ENCODE measurements around the gene TTLL9.

The TTLL9 gene

GRCh38 chr20:31943052-31943471 is 72.6 kb downstream of the TTLL9 start:
- peak in 28 of 51 donors; percentile 0 to 60 (median 24) for DNase-seq

DNA sequence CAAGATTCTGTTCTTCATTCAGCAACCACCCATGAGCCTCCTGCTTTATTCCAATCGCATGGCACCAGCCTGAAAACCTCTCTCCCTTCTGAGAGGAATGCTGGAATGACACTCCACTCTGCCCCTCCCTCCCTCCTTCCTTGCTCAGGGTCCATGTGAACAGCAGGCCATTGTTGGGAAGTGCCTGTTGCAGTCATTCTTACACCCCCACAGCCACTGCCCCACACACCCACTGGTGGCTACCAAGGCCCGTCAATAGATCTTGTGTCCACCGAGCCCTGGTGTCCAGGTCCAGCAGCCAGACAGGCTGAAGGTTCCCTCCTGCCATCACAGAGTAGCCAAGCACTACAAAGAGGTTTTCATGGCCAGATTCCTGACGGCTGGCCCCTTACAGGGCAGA is 74.9 kb downstream of the TTLL9 start:
- DNase-seq: no peak

GRCh38 chr20:31945785-31946184 is 75.4 kb downstream of the TTLL9 start:
- DNase-seq: peak in 13 of 51 donors; percentile 1 to 20 (median 7)

DNA sequence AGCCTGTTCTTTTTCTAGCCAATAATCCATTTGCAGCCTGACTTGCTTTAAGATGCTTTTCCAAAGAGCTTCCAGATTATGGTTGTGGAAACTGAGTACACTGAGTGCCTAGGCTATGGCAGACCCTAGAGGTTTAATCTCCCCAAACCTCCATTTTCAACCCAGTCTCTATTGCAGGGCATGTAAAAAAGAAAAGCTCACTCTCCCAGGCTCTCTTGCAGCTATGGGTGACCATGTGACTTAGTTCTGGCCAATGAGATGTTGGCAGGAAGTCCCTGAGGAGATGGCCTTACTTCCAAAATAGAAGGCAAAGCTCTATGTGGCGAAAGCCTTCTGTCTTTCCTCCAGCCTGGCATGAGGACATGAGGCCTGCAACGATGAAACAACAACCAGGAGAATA is 77.6 kb downstream of the TTLL9 start:
- no peak for DNase-seq

DNA sequence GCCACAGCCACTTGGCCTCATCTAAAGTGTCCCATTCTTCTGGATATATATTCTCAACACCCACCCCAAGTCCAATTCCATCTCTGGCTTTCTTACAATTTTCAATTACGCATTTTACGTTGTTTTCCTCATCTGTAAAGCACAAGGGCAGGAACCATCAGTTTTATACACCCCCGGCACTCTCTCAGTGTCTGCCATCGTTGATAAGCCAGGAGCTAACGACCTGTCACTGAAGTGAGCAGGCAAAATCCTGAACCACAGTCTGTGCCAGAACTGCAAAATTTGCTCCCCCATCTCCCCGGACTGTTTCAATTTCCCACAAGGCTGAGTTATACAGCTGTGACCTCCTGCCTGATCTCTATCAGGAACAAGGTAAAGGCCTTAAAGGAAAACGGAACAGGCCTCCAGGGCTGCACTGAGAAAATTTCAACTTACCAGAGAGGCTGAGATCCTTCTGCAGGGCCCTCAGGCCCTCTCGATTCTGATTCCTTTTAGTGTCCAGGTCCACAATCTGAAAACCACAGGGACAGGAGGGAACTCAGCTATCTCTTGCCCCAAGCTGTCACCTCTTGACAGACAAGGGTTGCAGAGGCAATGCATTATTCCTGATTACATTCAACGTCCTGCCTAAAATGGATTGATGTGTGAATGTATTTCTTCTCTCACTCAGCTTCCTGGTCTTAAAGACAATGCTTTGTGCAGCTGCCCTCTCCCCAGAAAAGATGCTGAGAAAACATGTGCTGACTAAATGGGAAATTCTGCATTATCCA is 79.6 kb downstream of the TTLL9 start:
- no peak for DNase-seq

GRCh38 chr20:31951203-31951529 is 80.7 kb downstream of the TTLL9 start:
- no peak for DNase-seq

DNA sequence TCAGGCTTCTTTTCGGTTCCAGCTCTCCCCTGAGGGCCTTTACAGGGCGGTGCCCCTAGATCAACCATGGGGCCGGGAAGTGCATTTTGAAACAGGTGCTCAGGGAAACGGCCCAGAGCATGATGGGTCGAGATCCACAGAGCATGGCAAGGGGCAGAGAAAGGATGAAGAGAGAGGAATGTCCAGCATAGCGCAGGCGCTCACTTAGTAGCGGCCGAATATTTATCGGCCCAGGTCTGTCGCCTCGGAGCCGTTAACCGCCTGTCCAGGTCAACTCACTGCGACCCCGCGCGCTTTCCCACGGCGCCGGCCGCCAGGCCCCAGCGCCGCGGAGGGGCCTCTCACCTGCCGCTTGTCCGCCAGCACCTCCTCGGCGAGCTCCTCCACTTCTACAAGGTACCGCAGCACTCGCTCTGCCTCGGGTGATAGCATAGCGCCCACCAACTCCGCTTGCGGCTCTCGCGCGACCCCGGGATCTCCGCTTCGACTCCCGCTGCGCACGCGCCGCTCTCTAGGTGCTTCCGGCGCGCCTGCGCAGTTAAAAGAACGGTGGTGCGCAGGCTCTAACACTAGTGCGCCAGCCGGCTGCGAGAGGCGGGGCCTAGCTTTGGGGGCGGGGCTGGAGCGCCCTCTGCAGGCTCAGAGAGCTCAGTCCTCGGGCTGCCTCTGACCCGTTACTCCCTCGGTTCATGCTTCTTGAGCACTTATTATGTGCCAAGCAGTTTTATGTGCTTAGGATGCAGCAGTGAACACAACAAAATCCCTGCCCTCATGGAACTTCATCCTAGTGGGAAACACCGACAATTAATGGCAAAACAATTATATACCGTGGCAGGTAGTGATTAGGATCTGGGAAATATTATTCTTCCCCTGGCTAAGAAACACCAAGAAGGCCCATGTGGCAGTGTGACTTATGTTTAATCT is 81.4 kb downstream of the TTLL9 start, which contains the start of gene PDRG1:
Gene PDRG1, minus strand, starts transcription at position 517 of the 924 bp plus-strand sequence. Its CDS starts 85 bp downstream, at position 432.
- DNase-seq: peak; percentile 35 to 95 (median 83)

- DNase-seq: no peak
Measured at GRCh38 chr20:31953556-31954148, 83.2 kb downstream of the TTLL9 start.

GRCh38 chr20:31954500-31954899 is 84.1 kb downstream of the TTLL9 start:
- DNase-seq: no peak

DNA sequence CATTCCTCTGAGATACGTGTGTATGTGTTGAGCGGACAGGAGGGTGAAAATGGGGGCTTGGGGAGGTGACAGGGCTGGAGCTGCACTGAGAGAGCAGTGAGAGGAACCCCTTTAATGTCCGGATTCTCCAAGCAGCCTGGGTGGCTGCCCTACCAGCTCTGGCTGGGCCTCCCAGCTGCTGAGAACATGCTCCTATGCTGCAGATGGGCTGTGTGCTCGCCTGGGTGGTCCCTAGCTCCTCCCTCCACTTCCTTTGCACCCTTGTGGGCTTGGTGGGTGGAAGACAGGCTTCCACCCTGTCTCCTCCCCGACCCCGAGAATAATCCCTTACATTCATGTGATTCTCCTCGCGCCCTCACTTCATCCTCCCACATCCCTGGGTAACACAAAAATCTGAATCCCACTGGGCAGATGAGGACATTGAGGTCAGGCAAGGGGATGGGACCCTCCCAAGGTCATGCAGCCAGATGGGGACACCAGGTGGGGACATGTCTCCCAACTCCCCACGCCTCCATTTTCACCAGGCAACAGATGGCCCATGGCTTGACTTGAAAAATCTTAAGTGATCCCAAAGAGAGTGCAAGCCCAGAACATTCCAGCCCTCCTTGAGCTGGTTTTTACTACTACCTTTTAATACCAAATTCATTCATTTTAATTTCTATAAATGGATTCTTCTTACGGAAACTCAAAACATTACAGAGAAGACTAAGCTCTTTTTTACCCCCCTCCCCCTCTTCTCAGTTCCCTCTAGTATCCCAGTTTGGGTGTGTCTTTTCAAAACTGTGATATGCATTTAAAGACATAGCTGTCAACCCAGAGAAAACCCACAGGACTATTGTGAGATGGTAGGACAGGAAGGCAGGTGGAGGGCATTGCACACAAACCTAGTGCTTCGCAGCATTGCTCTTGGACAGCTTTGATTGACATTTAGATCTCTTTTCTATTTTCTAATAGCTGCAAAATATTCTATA is 86.4 kb downstream of the TTLL9 start:
- DNase-seq: no peak

DNA sequence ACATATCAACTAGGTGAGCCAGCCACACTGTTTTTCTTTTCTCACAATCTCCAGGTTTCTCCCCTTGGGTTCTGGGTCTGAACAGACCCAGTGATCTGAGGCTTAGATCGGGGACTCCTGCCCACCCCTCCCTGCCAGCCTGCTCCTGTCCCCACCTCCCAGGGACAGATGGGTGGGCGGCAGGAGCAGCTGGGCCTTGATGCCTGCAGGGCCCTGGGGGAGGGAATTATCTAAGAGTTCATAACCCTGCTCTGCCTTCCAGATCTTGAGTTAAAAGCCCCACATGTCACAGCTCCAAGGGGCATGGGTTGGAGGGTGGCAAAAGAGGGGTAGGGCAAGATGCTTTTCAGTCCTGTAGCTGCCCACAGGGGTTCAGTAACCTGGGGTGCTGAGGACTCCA is 92.3 kb downstream of the TTLL9 start:
- no peak for DNase-seq

DNA sequence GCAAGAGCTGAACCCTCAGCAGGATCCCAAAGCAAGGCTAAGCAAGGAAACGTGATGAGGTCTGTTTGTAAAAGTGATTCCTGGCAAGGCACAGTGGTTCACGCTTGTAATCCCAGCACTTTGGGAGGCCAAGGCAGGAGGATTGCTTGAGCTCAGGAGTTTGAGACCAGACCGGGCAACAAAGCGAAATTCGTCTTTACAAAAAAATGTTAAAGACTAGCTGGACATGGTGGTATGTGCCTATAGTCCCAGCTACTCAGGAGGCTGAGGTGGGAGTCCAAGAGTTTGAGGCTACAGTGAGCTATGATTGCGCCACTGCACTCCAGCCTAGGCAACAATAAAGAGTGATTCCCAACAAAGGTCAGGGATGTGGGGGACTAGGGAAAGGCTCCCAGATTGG is 93.5 kb downstream of the TTLL9 start:
- DNase-seq: no peak

GRCh38 chr20:31966991-31967655 is 96.7 kb downstream of the TTLL9 start:
- DNase-seq: no peak

DNA sequence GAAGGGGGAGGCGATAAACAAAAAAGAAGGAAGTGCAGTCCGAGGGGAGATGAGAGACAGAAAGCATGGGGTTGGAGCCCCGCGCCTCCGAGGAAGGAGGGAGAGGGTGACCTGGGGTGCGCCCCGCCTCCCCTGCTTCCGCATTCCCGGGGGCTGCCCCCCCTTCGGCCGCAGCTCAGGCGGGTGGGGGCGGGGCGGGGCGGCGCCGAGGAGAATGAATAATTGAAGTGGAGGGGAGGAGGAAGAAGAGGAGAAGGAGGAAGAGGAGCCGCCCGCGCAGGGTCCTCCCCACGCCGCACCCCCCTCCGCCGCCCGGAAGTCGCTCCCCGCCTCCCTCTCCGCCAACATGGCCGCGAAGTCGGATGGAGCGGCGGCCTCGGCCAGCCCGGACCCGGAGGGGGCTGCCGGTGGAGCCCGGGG is 97.4 kb downstream of the TTLL9 start, which contains the start of gene XKR7:
Gene XKR7, plus strand, starts transcription at position 322 of the 420 bp plus-strand sequence. Its CDS starts 25 bp downstream, at position 347.
- DNase-seq: peak in 15 of 51 donors; percentile 6 to 51 (median 26)

GRCh38 chr20:31968291-31969126 is 98.1 kb downstream of the TTLL9 start:
- peak in 46 of 51 donors; percentile 1 to 77 (median 40) for DNase-seq

- no peak for DNase-seq
Measured at GRCh38 chr20:31969991-31970390, 99.6 kb downstream of the TTLL9 start.

DNA sequence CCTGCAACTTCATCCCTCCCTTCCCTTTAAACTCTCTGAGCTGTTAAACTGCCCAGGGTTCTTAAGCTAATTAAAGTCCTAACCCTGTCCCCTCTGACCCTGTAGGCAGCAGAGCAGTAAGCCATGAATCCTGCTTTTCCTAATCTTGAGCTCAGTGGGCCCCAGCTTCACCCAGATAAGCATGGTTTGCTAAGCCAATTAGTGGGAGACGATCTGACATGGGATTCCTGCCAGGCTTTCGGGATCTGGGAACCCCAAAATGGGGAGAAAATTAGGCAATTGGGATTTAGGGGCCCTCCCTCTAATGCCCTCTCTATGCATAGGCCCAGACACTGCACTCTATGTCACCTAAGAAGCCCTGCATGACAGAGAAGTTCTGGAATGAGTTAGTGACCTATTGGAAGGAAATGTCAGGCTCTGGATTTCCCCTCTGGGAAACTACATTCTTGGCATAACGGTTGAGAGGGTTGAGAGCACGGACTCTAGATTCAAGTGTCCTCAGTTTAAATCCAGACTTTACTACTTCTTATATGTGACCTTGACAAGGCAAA is 102.1 kb downstream of the TTLL9 start:
- no peak for DNase-seq

- DNase-seq: no peak
Measured at GRCh38 chr20:31974296-31974695, 103.9 kb downstream of the TTLL9 start.

Measured in hypothalamus (tissue), 51 donors.